HepG2 (cell line): ENCODE measurements around the gene KTN1. TPM values are rescaled to one million over a fixed set of nuclear protein-coding genes. Genes with fewer than 3 reads are reported as not detected.

Experiments
- KDM5B ChIP-seq: sonication (generic); formaldehyde crosslinking; IDR thresholded peaks from 2 replicates; pipeline ENCODE4 v1.4.0; 2020; ENCODE audit warnings: missing genetic modification reagents, mild to moderate bottlenecking, borderline replicate concordance
- MEIS1 ChIP-seq: sonication (generic); formaldehyde crosslinking; IDR thresholded peaks from 2 replicates; pipeline ENCODE4 v1.9.0; 2021; ENCODE audit warnings: mild to moderate bottlenecking, missing genetic modification reagents, moderate library complexity, borderline replicate concordance
- PCBP2 ChIP-seq: fragments of 200-400 bp; formaldehyde crosslinking; optimal IDR thresholded peaks from 2 replicates; pipeline ENCODE3; 2018; ENCODE audit warnings: low read length, low read depth; ENCODE audit not compliant: poor library complexity, severe bottlenecking
- PLRG1 ChIP-seq: fragments of 450-650 bp; conservative IDR thresholded peaks from 2 replicates; pipeline ENCODE4 v1.6.1; 2016
- SRY ChIP-seq: sonication (generic); formaldehyde crosslinking; IDR thresholded peaks from 2 replicates; pipeline ENCODE4 v1.8.0; 2022; ENCODE audit warnings: mild to moderate bottlenecking, missing genetic modification reagents
- TP53 ChIP-seq: sonication (generic); formaldehyde crosslinking; conservative IDR thresholded peaks from 2 replicates; pipeline ENCODE4 v1.4.0; 2020; ENCODE audit warnings: missing genetic modification reagents
- ZNF10 ChIP-seq: sonication (generic); formaldehyde crosslinking; IDR thresholded peaks from 2 replicates; pipeline ENCODE4 v1.4.0; 2020; ENCODE audit warnings: mild to moderate bottlenecking, low read depth, missing genetic modification reagents, borderline replicate concordance
- ZNF24 ChIP-seq: fragments of 450-650 bp; IDR thresholded peaks from 2 replicates; pipeline ENCODE4 v1.6.1; 2017; ENCODE audit warnings: antibody characterized with exemption, mild to moderate bottlenecking
- ZNF33B ChIP-seq: sonication (generic); formaldehyde crosslinking; IDR thresholded peaks from 2 replicates; pipeline ENCODE4 v1.5.1; 2020; ENCODE audit warnings: mild to moderate bottlenecking, missing genetic modification reagents
- ZNF530 ChIP-seq: sonication (generic); formaldehyde crosslinking; IDR thresholded peaks from 2 replicates; pipeline ENCODE4 v1.5.0; 2020; ENCODE audit warnings: low read depth, mild to moderate bottlenecking, missing genetic modification reagents
- ZNF598 ChIP-seq: sonication (generic); formaldehyde crosslinking; IDR thresholded peaks from 2 replicates; pipeline ENCODE4 v1.5.1; 2020; ENCODE audit warnings: mild to moderate bottlenecking, missing genetic modification reagents, borderline replicate concordance
- ZNF83 ChIP-seq: sonication (generic); formaldehyde crosslinking; IDR thresholded peaks from 2 replicates; pipeline ENCODE4 v1.4.0; 2020; ENCODE audit warnings: missing genetic modification reagents, mild to moderate bottlenecking, borderline replicate concordance
- polyA plus RNA-seq, 8 experiments: library from polyadenylated mRNA; depleted of rRNA in 3 of 8; stranded (reverse) in 7 of 8; unstranded in 1 of 8; fragments of >200 nt; fragmentation: Illumina TruSeq in 4 of 8; extraction: Trizol in 4 of 8; gene quantifications; 2 replicates each; pipeline versions ENCODE4 v1.2.1 to v1.2.3, GENCODE V29; 2011 to 2016; ENCODE audit warnings: low read depth in 4 of 8, missing spikeins in 1 of 8, mixed read lengths in 1 of 8; ENCODE audit not compliant: insufficient read depth in 1 of 8
- total RNA-seq, 5 experiments: library from RNA; depleted of rRNA; stranded (reverse); fragments of >200 nt; fragmentation: Illumina TruSeq; extraction: Trizol; gene quantifications; 2 replicates each; pipeline ENCODE4 v1.2.3, GENCODE V29; 2016; ENCODE audit warnings: low read depth in 1 of 5
- TF ChIP-seq, protein P1 (sequence below): sonication (generic); formaldehyde crosslinking; IDR thresholded peaks from 2 replicates; pipeline ENCODE4 v1.4.0; 2020; ENCODE audit warnings: missing genetic modification reagents
- TF ChIP-seq, protein P2 (sequence below): sonication (generic); formaldehyde crosslinking; IDR thresholded peaks from 2 replicates; pipeline ENCODE4 v1.8.0; 2022; ENCODE audit warnings: mild to moderate bottlenecking, missing genetic modification reagents; ENCODE audit not compliant: insufficient replicate concordance
- TF ChIP-seq, protein P3 (sequence below): sonication (generic); formaldehyde crosslinking; IDR thresholded peaks from 2 replicates; pipeline ENCODE4 v1.5.0; 2020; ENCODE audit warnings: missing genetic modification reagents
- TF ChIP-seq, protein P4 (sequence below): sonication (generic); formaldehyde crosslinking; IDR thresholded peaks from 2 replicates; pipeline ENCODE4 v1.4.0; 2020; ENCODE audit warnings: missing genetic modification reagents
- TF ChIP-seq, protein P5 (sequence below): IDR thresholded peaks from 2 replicates; pipeline ENCODE4 v1.6.1; 2012; ENCODE audit warnings: low read length, improper control_type of control experiment

Gene KTN1
- total and polyA plus RNA-seq, 2 of the 13 experiments (the other 11 are each of a cell fraction or from before 2014, with no cell fraction given) = 60.6 to 169 TPM

DNA sequence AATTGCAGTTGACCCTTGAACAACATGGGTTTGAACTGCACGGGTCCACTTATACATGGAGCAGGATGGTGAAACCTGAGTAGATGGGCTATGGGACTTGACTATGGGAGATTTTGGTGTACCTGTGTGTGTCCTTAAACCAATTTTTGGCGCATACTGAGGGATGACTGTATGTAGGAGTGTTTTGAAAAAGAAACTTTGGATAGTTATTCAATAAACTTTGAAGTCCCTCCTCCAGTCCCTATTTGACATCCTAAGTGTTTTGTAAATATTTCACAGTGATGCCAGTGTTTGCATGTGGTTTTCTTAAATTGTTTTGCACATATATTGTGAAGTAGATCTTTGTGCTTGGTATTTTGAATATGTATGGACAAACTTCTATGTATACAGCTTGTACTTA is 12.4 kb downstream of the KTN1 start (continued):
- TF ChIP-seq, protein P1, sequence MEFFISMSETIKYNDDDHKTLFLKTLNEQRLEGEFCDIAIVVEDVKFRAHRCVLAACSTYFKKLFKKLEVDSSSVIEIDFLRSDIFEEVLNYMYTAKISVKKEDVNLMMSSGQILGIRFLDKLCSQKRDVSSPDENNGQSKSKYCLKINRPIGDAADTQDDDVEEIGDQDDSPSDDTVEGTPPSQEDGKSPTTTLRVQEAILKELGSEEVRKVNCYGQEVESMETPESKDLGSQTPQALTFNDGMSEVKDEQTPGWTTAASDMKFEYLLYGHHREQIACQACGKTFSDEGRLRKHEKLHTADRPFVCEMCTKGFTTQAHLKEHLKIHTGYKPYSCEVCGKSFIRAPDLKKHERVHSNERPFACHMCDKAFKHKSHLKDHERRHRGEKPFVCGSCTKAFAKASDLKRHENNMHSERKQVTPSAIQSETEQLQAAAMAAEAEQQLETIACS (CRISPR knock-in tag) = no peak
- TF ChIP-seq ZNF530 (CRISPR knock-in tag) (no peak), PCBP2 (no peak), ZNF33B (CRISPR knock-in tag) (no peak), MEIS1 (no peak), ZNF24 (no peak), KDM5B (CRISPR knock-in tag) (no peak), TP53 (CRISPR knock-in tag) (no peak), ZNF10 (CRISPR knock-in tag) (no peak), SRY (CRISPR knock-in tag) (no peak), PLRG1 (no peak), ZNF598 (CRISPR knock-in tag) (no peak), ZNF83 (CRISPR knock-in tag) (no peak)
- TF ChIP-seq, protein P2, sequence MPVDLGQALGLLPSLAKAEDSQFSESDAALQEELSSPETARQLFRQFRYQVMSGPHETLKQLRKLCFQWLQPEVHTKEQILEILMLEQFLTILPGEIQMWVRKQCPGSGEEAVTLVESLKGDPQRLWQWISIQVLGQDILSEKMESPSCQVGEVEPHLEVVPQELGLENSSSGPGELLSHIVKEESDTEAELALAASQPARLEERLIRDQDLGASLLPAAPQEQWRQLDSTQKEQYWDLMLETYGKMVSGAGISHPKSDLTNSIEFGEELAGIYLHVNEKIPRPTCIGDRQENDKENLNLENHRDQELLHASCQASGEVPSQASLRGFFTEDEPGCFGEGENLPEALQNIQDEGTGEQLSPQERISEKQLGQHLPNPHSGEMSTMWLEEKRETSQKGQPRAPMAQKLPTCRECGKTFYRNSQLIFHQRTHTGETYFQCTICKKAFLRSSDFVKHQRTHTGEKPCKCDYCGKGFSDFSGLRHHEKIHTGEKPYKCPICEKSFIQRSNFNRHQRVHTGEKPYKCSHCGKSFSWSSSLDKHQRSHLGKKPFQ (CRISPR knock-in tag) = no peak
- TF ChIP-seq, protein P3, sequence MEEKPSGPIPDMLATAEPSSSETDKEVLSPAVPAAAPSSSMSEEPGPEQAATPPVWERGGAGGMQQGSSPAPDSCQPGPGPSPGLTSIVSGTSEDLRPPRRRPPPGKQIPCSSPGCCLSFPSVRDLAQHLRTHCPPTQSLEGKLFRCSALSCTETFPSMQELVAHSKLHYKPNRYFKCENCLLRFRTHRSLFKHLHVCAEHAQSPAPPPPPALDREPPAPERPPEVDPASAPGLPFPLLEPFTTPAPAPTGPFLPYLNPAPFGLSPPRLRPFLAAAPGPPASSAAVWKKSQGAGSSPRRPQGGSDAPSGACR (CRISPR knock-in tag) = no peak
- TF ChIP-seq, protein P4, sequence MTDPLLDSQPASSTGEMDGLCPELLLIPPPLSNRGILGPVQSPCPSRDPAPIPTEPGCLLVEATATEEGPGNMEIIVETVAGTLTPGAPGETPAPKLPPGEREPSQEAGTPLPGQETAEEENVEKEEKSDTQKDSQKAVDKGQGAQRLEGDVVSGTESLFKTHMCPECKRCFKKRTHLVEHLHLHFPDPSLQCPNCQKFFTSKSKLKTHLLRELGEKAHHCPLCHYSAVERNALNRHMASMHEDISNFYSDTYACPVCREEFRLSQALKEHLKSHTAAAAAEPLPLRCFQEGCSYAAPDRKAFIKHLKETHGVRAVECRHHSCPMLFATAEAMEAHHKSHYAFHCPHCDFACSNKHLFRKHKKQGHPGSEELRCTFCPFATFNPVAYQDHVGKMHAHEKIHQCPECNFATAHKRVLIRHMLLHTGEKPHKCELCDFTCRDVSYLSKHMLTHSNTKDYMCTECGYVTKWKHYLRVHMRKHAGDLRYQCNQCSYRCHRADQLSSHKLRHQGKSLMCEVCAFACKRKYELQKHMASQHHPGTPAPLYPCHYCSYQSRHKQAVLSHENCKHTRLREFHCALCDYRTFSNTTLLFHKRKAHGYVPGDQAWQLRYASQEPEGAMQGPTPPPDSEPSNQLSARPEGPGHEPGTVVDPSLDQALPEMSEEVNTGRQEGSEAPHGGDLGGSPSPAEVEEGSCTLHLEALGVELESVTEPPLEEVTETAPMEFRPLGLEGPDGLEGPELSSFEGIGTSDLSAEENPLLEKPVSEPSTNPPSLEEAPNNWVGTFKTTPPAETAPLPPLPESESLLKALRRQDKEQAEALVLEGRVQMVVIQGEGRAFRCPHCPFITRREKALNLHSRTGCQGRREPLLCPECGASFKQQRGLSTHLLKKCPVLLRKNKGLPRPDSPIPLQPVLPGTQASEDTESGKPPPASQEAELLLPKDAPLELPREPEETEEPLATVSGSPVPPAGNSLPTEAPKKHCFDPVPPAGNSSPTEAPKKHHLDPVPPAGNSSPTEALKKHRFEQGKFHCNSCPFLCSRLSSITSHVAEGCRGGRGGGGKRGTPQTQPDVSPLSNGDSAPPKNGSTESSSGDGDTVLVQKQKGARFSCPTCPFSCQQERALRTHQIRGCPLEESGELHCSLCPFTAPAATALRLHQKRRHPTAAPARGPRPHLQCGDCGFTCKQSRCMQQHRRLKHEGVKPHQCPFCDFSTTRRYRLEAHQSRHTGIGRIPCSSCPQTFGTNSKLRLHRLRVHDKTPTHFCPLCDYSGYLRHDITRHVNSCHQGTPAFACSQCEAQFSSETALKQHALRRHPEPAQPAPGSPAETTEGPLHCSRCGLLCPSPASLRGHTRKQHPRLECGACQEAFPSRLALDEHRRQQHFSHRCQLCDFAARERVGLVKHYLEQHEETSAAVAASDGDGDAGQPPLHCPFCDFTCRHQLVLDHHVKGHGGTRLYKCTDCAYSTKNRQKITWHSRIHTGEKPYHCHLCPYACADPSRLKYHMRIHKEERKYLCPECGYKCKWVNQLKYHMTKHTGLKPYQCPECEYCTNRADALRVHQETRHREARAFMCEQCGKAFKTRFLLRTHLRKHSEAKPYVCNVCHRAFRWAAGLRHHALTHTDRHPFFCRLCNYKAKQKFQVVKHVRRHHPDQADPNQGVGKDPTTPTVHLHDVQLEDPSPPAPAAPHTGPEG (CRISPR knock-in tag) = no peak
- TF ChIP-seq, protein P5, sequence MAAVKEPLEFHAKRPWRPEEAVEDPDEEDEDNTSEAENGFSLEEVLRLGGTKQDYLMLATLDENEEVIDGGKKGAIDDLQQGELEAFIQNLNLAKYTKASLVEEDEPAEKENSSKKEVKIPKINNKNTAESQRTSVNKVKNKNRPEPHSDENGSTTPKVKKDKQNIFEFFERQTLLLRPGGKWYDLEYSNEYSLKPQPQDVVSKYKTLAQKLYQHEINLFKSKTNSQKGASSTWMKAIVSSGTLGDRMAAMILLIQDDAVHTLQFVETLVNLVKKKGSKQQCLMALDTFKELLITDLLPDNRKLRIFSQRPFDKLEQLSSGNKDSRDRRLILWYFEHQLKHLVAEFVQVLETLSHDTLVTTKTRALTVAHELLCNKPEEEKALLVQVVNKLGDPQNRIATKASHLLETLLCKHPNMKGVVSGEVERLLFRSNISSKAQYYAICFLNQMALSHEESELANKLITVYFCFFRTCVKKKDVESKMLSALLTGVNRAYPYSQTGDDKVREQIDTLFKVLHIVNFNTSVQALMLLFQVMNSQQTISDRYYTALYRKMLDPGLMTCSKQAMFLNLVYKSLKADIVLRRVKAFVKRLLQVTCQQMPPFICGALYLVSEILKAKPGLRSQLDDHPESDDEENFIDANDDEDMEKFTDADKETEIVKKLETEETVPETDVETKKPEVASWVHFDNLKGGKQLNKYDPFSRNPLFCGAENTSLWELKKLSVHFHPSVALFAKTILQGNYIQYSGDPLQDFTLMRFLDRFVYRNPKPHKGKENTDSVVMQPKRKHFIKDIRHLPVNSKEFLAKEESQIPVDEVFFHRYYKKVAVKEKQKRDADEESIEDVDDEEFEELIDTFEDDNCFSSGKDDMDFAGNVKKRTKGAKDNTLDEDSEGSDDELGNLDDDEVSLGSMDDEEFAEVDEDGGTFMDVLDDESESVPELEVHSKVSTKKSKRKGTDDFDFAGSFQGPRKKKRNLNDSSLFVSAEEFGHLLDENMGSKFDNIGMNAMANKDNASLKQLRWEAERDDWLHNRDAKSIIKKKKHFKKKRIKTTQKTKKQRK = no peak
